H1 (cell line): Measurements from ENCODE around the gene GREB1. TPM values are rescaled to one million over a fixed set of nuclear protein-coding genes. Genes with fewer than 3 reads are reported as not detected.

ENCODE experiments used
- CTCF ChIA-PET: fragments of 300-600 bp; sonication (Branson Sonifier 250); formaldehyde crosslinking; loops from one replicate; lab custom pipeline; 2021; ENCODE audit not compliant: partially characterized antibody; lab: Charles Lee
- POLR2A ChIA-PET: fragments of 300-600 bp; sonication (Branson Sonifier 250); formaldehyde crosslinking; loops from one replicate; lab custom pipeline; 2021; ENCODE audit warnings: inconsistent platforms; ENCODE audit not compliant: partially characterized antibody; lab: Charles Lee
- DNase-seq, 2 experiments: peaks; one replicate each; pipeline versions ENCODE4 v3.0.0 to v3.0.0-alpha.2; 2010 to 2022; ENCODE audit warnings: low spot score in 2 of 2, low read depth in 1 of 2, mixed read lengths in 1 of 2
- FAIRE-seq: peaks from 2 replicates; lab custom pipeline; 2011; peaks lifted over from hg19 to GRCh38; lab: Jason Lieb, UNC
- H2AFZ ChIP-seq: 2 replicates; pipeline ENCODE4 v1.8.1; 2012; ENCODE audit warnings: low read length, inconsistent platforms
- H2AK5ac ChIP-seq: 2 replicates; pipeline ENCODE4 v1.6.1; 2013; ENCODE audit warnings: low read depth, low read length
- H2BK120ac ChIP-seq: replicated peaks from 2 replicates; pipeline ENCODE3; 2013; ENCODE audit warnings: low read depth, low read length, inconsistent platforms
- H2BK12ac ChIP-seq: 2 replicates; pipeline ENCODE4 v1.6.1; 2013; ENCODE audit warnings: low read depth, low read length
- H2BK15ac ChIP-seq: 2 replicates; pipeline ENCODE4 v1.6.1; 2013; ENCODE audit warnings: low read length
- H2BK20ac ChIP-seq: 2 replicates; pipeline ENCODE4 v1.6.1; 2013; ENCODE audit warnings: low read length
- H2BK5ac ChIP-seq: 2 replicates; pipeline ENCODE4 v1.6.1; 2013; ENCODE audit warnings: low read depth, low read length
- H3K14ac ChIP-seq: 2 replicates; pipeline ENCODE4 v1.6.1; 2013; ENCODE audit warnings: inconsistent platforms; ENCODE audit not compliant: insufficient read length
- H3K18ac ChIP-seq: 2 replicates; pipeline ENCODE4 v1.6.1; 2013; ENCODE audit warnings: low read length; ENCODE audit errors: extremely low read depth
- H3K23ac ChIP-seq: 2 replicates; pipeline ENCODE4 v1.6.1; 2013; ENCODE audit warnings: inconsistent platforms; ENCODE audit not compliant: insufficient read length
- H3K23me2 ChIP-seq: 2 replicates; pipeline ENCODE4 v1.6.1; 2013; ENCODE audit warnings: low read depth, low read length
- H3K27ac ChIP-seq: 2 replicates; pipeline ENCODE4 v1.6.1; 2011; ENCODE audit warnings: low read depth, low read length, inconsistent platforms
- H3K27me3 ChIP-seq, 4 experiments: replicated peaks in 1 of 4; 1 replicate in 1 of 4; 2 replicates in 3 of 4; pipeline versions ENCODE4 v1.6.1 to v1.8.1; 2011 to 2013; ENCODE audit warnings: low read length in 3 of 4, mild to moderate bottlenecking in 3 of 4, inconsistent platforms in 2 of 4, mixed read lengths in 2 of 4, moderate library complexity in 1 of 4; ENCODE audit not compliant: control insufficient read depth in 3 of 4, insufficient read depth in 3 of 4; ENCODE audit errors: extremely low read depth in 1 of 4
- H3K36me3 ChIP-seq, 4 experiments: 2 replicates each; pipeline versions ENCODE4 v1.6.1 to v1.8.1; 2011 to 2013; ENCODE audit warnings: mild to moderate bottlenecking in 4 of 4, low read length in 3 of 4, moderate library complexity in 2 of 4, control low read depth in 1 of 4, inconsistent platforms in 1 of 4; ENCODE audit not compliant: insufficient read depth in 4 of 4, control insufficient read depth in 2 of 4
- H3K4ac ChIP-seq: replicated peaks from 2 replicates; pipeline ENCODE3; 2013; ENCODE audit warnings: low read length, low read depth, mixed read lengths, inconsistent platforms; ENCODE audit not compliant: insufficient read length
- H3K4me1 ChIP-seq, 4 experiments: replicated peaks in 1 of 4; 1 replicate in 1 of 4; 2 replicates in 3 of 4; pipeline versions ENCODE4 v1.6.1 to v1.8.1; 2011 to 2013; ENCODE audit warnings: low read length in 3 of 4, inconsistent platforms in 2 of 4, mixed read lengths in 1 of 4; ENCODE audit not compliant: insufficient read depth in 4 of 4, control insufficient read depth in 3 of 4
- H3K4me2 ChIP-seq, 2 experiments: 2 replicates each; pipeline versions ENCODE4 v1.6.1 to v1.8.1; 2011 to 2013; ENCODE audit warnings: low read depth in 2 of 2, low read length in 2 of 2, control low read depth in 1 of 2, inconsistent platforms in 1 of 2, mild to moderate bottlenecking in 1 of 2; ENCODE audit not compliant: insufficient read depth in 1 of 2
- H3K4me3 ChIP-seq, 4 experiments: fragments of 200-600, 300-600 bp in 1 of 4; sonication (generic), shearing (Covaris generic), sonication (Bioruptor Twin) in 1 of 4; 2 replicates each; pipeline versions ENCODE4 v1.5.1 to v1.8.1; 2011 to 2016; ENCODE audit warnings: low read length in 4 of 4, low read depth in 3 of 4, control low read depth in 2 of 4, inconsistent platforms in 2 of 4, mild to moderate bottlenecking in 2 of 4, mixed read lengths in 1 of 4, moderate library complexity in 1 of 4; ENCODE audit not compliant: insufficient read depth in 2 of 4; ENCODE audit errors: extremely low read depth in 1 of 4
- H3K56ac ChIP-seq: replicated peaks from 2 replicates; pipeline ENCODE3; 2013; ENCODE audit warnings: low read depth, mild to moderate bottlenecking, mixed read lengths, low read length, inconsistent platforms; ENCODE audit not compliant: insufficient read length
- H3K79me1 ChIP-seq: 2 replicates; pipeline ENCODE4 v1.6.1; 2013; ENCODE audit warnings: low read depth, low read length, control low read depth
- H3K79me2 ChIP-seq, 2 experiments: 2 replicates each; pipeline versions ENCODE4 v1.6.1 to v1.8.1; 2012 to 2013; ENCODE audit warnings: low read length in 2 of 2, mild to moderate bottlenecking in 2 of 2, inconsistent platforms in 1 of 2; ENCODE audit not compliant: insufficient read depth in 2 of 2, control insufficient read depth in 1 of 2
- H3K9ac ChIP-seq, 4 experiments: replicated peaks in 1 of 4; 1 replicate in 1 of 4; 2 replicates in 3 of 4; pipeline versions ENCODE4 v1.6.1 to v1.8.1; 2011 to 2013; ENCODE audit warnings: low read depth in 3 of 4, low read length in 3 of 4, control low read depth in 2 of 4, mild to moderate bottlenecking in 2 of 4, moderate library complexity in 2 of 4, inconsistent platforms in 1 of 4; ENCODE audit errors: extremely low read depth in 1 of 4
- H3K9me3 ChIP-seq, 2 experiments: 2 replicates each; pipeline versions ENCODE4 v1.6.1 to v1.8.1; 2012 to 2013; ENCODE audit warnings: mild to moderate bottlenecking in 2 of 2, moderate library complexity in 2 of 2, control low read depth in 1 of 2, inconsistent platforms in 1 of 2, low read depth in 1 of 2, low read length in 1 of 2, mixed read lengths in 1 of 2; ENCODE audit not compliant: insufficient read depth in 2 of 2
- H4K20me1 ChIP-seq, 2 experiments: replicated peaks in 1 of 2; 2 replicates each; pipeline versions ENCODE3 to v1.8.1; 2011 to 2013; ENCODE audit warnings: inconsistent platforms in 2 of 2, low read length in 2 of 2, mild to moderate bottlenecking in 1 of 2; ENCODE audit not compliant: insufficient read depth in 2 of 2, control insufficient read depth in 1 of 2
- H4K5ac ChIP-seq: 2 replicates; pipeline ENCODE4 v1.6.1; 2013; ENCODE audit warnings: low read length, low read depth, mixed read lengths, inconsistent platforms; ENCODE audit not compliant: insufficient read length
- H4K8ac ChIP-seq: 2 replicates; pipeline ENCODE4 v1.8.0; 2013; ENCODE audit warnings: mild to moderate bottlenecking, moderate library complexity, low read length, inconsistent platforms; ENCODE audit not compliant: insufficient read depth; ENCODE audit errors: extremely low read depth
- H4K91ac ChIP-seq: replicated peaks from 2 replicates; pipeline ENCODE3; 2013; ENCODE audit warnings: low read length, mixed read lengths, inconsistent platforms; ENCODE audit not compliant: insufficient read length
- CHD2 ChIP-seq: IDR thresholded peaks from 2 replicates; pipeline ENCODE4 v1.6.1; 2012; ENCODE audit warnings: low read length, improper control_type of control experiment
- GABPA ChIP-seq: IDR thresholded peaks from 2 replicates; pipeline ENCODE4 v1.6.1; 2011; ENCODE audit warnings: mild to moderate bottlenecking, low read length, moderate library complexity, borderline replicate concordance; ENCODE audit not compliant: insufficient read depth
- HDAC2 ChIP-seq, 2 experiments: fragments of 300-600 bp in 1 of 2; sonication (generic) in 1 of 2; IDR thresholded peaks; 2 replicates each; pipeline ENCODE4 v1.6.1; 2011 to 2012; ENCODE audit warnings: low read depth in 2 of 2, low read length in 2 of 2, mild to moderate bottlenecking in 2 of 2, moderate library complexity in 2 of 2, borderline replicate concordance in 1 of 2, inconsistent platforms in 1 of 2
- JUN ChIP-seq: IDR thresholded peaks from 2 replicates; pipeline ENCODE4 v1.6.1; 2011; ENCODE audit warnings: low read depth, mild to moderate bottlenecking, improper control_type of control experiment, low read length
- KDM1A ChIP-seq: fragments of 200-600, 300-600 bp; sonication (generic); IDR thresholded peaks from 2 replicates; pipeline ENCODE4 v1.7.1; 2016; ENCODE audit warnings: mild to moderate bottlenecking, low read length, borderline replicate concordance
- KDM4A ChIP-seq: IDR thresholded peaks from one replicate; pipeline ENCODE4 v1.7.1; 2012; ENCODE audit warnings: low read depth, mild to moderate bottlenecking, moderate library complexity, low read length, inconsistent platforms; ENCODE audit not compliant: severe bottlenecking
- SAP30 ChIP-seq: fragments of 300-600 bp; sonication (generic); IDR thresholded peaks from 2 replicates; pipeline ENCODE4 v1.7.1; 2012; ENCODE audit warnings: low read length, moderate library complexity, mild to moderate bottlenecking, inconsistent platforms; ENCODE audit not compliant: insufficient read depth, insufficient replicate concordance
- SP2 ChIP-seq: IDR thresholded peaks from 2 replicates; pipeline ENCODE4 v1.6.1; 2012; ENCODE audit warnings: mild to moderate bottlenecking, low read length, inconsistent platforms
- YY1 ChIP-seq: IDR thresholded peaks from 2 replicates; pipeline ENCODE4 v1.6.1; 2011; ENCODE audit warnings: low read depth, mild to moderate bottlenecking, low read length
- ZNF274 ChIP-seq: IDR thresholded peaks from 2 replicates; pipeline ENCODE4 v1.7.0; 2012; ENCODE audit warnings: low read length, borderline replicate concordance; ENCODE audit errors: extremely low read depth
- WGBS, 2 experiments: shearing (Covaris generic) in 1 of 2; methylation state at CpG; one replicate each; pipeline versions ENCODE4 v1.1.6 to v1.1.7; 2013 to 2015; ENCODE audit warnings: low lambda C conversion rate in 2 of 2, mixed read lengths in 2 of 2, inconsistent platforms in 1 of 2, low coverage in 1 of 2, missing lambda C conversion rate in 1 of 2; ENCODE audit not compliant: insufficient replicate concordance in 2 of 2, insufficient coverage in 1 of 2, insufficient read length in 1 of 2; ENCODE audit errors: extremely low coverage in 1 of 2, missing lambda C conversion rate in 1 of 2; 5-methylcytosine and 5-hydroxymethylcytosine counted together
- polyA plus RNA-seq, 7 experiments: library from polyadenylated mRNA; depleted of rRNA in 3 of 7; stranded (reverse) in 5 of 7; unstranded in 2 of 7; fragments of >200 nt in 5 of 7; fragments of 200-250 nt in 2 of 7; gene quantifications; 1 replicate in 5 of 7; 2 replicates in 1 of 7; 4 replicates in 1 of 7; pipeline versions ENCODE4 v1.2.1 to v1.2.3, GENCODE V29; 2011 to 2013; ENCODE audit warnings: missing spikeins in 2 of 7, mixed read lengths in 2 of 7
- total RNA-seq: library from RNA; stranded (reverse); fragmentation: NEBNext Ultra II Directional; extraction: Animal tissue kit (Norgen Biotek cat#: 25700); gene quantifications from 2 replicates; pipeline ENCODE4 v1.2.1, GENCODE V29; 2021
- TF ChIP-seq, protein P1 (sequence below): IDR thresholded peaks from 2 replicates; pipeline ENCODE4 v1.6.1; 2011; ENCODE audit warnings: low read length, improper control_type of control experiment

Gene GREB1
- total and polyA plus RNA-seq, 2 of the 8 experiments (the other 6 are each of a cell fraction or from before 2014, with no cell fraction given): 7.9 to 43.4 TPM

DNA sequence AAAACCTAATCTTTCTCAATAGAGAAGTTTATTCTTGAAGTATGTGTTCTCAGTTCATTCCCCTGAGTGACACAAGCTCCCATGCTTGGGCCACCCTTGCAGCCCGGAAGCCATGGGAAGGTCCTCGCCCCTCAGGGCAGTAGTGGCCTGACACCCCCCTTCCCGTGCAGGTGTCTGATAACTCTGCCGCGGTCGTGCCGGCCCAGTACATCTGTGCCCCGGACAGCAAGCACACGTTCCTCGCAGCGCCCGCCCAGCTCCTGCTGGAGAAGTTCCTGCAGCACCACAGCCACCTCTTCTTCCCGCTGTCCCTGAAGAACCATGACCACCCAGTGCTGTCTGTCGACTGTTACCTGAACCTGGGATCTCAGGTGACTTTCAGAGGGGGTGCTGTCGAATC is 103.7 kb downstream of the GREB1 start:
- no peak overlapping the region for H2BK120ac ChIP-seq
- H2AK5ac ChIP-seq: no peak overlapping the region
- no peak overlapping the region for H2AFZ ChIP-seq
- H3K9ac ChIP-seq: no peak overlapping the region
- H3K4me2 ChIP-seq: no peak overlapping the region
- CTCF ChIA-PET: interaction anchor here (0.8 to 1.4 kb wide), 8 partner anchors 11 to 147 kb away, joined by 3 to 6 read pairs (median 3); no protein-coding TSS in a partner anchor
- H4K91ac ChIP-seq: no peak overlapping the region
- H4K8ac ChIP-seq: no peak overlapping the region
- no peak overlapping the region for H3K27ac ChIP-seq
- POLR2A ChIA-PET: no interaction called here
- H4K20me1 ChIP-seq: peaks cover 0 to 2% of the 10 kb centered on the region in 2 experiments
- H3K79me1 ChIP-seq: no peaks in the 10 kb centered on the region
- H3K79me2 ChIP-seq: no peaks in the 10 kb centered on the region
- H2BK12ac ChIP-seq: no peak overlapping the region
- no peak overlapping the region for H3K4ac ChIP-seq
- no peak overlapping the region for H2BK20ac ChIP-seq
- no peak overlapping the region for H3K56ac ChIP-seq
- TF ChIP-seq KDM4A (no peak), SAP30 (no peak), SP2 (no peak), JUN (no peak), HDAC2 (IDR thresholded peaks at IDR 0.05; ENCODE audit: borderline replicate concordance in 1 of 2, low read depth in 2 of 2, low read length in 2 of 2) (no peak), ZNF274 (no peak), YY1 (no peak), CHD2 (no peak), GABPA (no peak), KDM1A (no peak)
- TF ChIP-seq, protein P1, sequence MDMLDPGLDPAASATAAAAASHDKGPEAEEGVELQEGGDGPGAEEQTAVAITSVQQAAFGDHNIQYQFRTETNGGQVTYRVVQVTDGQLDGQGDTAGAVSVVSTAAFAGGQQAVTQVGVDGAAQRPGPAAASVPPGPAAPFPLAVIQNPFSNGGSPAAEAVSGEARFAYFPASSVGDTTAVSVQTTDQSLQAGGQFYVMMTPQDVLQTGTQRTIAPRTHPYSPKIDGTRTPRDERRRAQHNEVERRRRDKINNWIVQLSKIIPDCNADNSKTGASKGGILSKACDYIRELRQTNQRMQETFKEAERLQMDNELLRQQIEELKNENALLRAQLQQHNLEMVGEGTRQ: no peak
- no peak for DNase-seq
- H3K9me3 ChIP-seq: no peaks in the 10 kb centered on the region
- no peaks in the 10 kb centered on the region; the same call in 1 of the 2 replicates for H3K23me2 ChIP-seq
- no peak overlapping the region for H2BK5ac ChIP-seq
- H3K36me3 ChIP-seq: peaks cover 4 to 23% (median 19%) of the 10 kb centered on the region in 4 experiments
- H3K14ac ChIP-seq: no peak overlapping the region
- H4K5ac ChIP-seq: no peak overlapping the region
- H3K4me1 ChIP-seq: no peaks in the 10 kb centered on the region
- FAIRE-seq: no peak
- H3K18ac ChIP-seq: no peak overlapping the region
- WGBS, 2 experiments: 96% methylated on average over 15 of the region's 15 CpGs; no CpG with 5 or more reads in 1 of the 2 experiments
- H2BK15ac ChIP-seq: no peak overlapping the region
- no peaks in the 10 kb centered on the region for H3K27me3 ChIP-seq
- no peak overlapping the region for H3K4me3 ChIP-seq
- H3K23ac ChIP-seq: no peak overlapping the region
